Measurements from ENCODE around the gene LTBP2.

The LTBP2 gene

GRCh38 chr14:74584951-74585350 is 27.1 kb downstream of the LTBP2 start:
- H3K4me3 ChIP-seq (ENCODE audit: low read depth, low read length) = no peak overlapping the region
- no peaks in the 10 kb centered on the region for H3K4me1 ChIP-seq (ENCODE audit: control insufficient read depth, insufficient read depth, low read length)
- CTCF ChIA-PET = interaction anchor here (0.6 to 1.5 kb wide), 2 partner anchors 12 to 116 kb away, joined by 3 to 5 read pairs; no protein-coding TSS in a partner anchor
- POLR2A ChIA-PET = no interaction called here
- TF ChIP-seq ZNF561 (tag by site-specific recombination; IDR thresholded peaks at IDR 0.05; ENCODE audit: borderline replicate concordance) = no peak
- TF ChIP-seq ZNF132 (tag by site-specific recombination; IDR thresholded peaks at IDR 0.05; ENCODE audit: borderline replicate concordance) = no peak
- no peak for TF ChIP-seq ZNF24 (tag by site-specific recombination; IDR thresholded peaks at IDR 0.05)
- no peak for TF ChIP-seq ZNF248 (tag by site-specific recombination; IDR thresholded peaks at IDR 0.05)
- TF ChIP-seq PRDM2 (tag by site-specific recombination; IDR thresholded peaks at IDR 0.05; ENCODE audit: borderline replicate concordance) = no peak
- no peak for TF ChIP-seq BCL11A (tag by site-specific recombination; IDR thresholded peaks at IDR 0.05; ENCODE audit: low read depth)
- TF ChIP-seq ZNF530 (tag by site-specific recombination; IDR thresholded peaks at IDR 0.05; ENCODE audit: low read depth) = no peak
- no peak for TF ChIP-seq GLI4 (tag by site-specific recombination; IDR thresholded peaks at IDR 0.05)
- H3K9me3 ChIP-seq (ENCODE audit: control insufficient read depth, insufficient read depth, low read depth, low read length) = no peaks in the 10 kb centered on the region
- H3K36me3 ChIP-seq (ENCODE audit: control insufficient read depth in 2 of 2, insufficient read depth in 1 of 2, low read length in 2 of 2) = no peaks in the 10 kb centered on the region
- no peak overlapping the region for H3K27ac ChIP-seq (ENCODE audit: extremely low read depth, low read depth, low read length)

- CTCF ChIA-PET = interaction anchor here (1.5 kb wide), 1 partner anchor 10 kb away, joined by 3 read pairs; no protein-coding TSS in a partner anchor
- Histone ChIP-seq H3K27ac (ENCODE audit: extremely low read depth, low read depth, low read length) (no peak overlapping the region), H3K9me3 (ENCODE audit: control insufficient read depth, insufficient read depth, low read depth, low read length) (no peaks in the 10 kb centered on the region), H3K36me3 (ENCODE audit: control insufficient read depth in 2 of 2, insufficient read depth in 1 of 2, low read length in 2 of 2) (no peaks in the 10 kb centered on the region), H3K4me3 (ENCODE audit: low read depth, low read length) (no peak overlapping the region), H3K4me1 (ENCODE audit: control insufficient read depth, insufficient read depth, low read length) (no peaks in the 10 kb centered on the region)
- POLR2A ChIA-PET = no interaction called here
- TF ChIP-seq ZFHX2 (tag by site-specific recombination; conservative IDR thresholded peaks at IDR 0.05) (0 out of 2 replicates have a peak, but pooled peaks have one; percentile 16), ZBTB10 (tag by site-specific recombination; IDR thresholded peaks at IDR 0.05) (no peak), GLIS1 (tag by site-specific recombination; IDR thresholded peaks at IDR 0.05) (peak; percentile 64), ZNF26 (tag by site-specific recombination; IDR thresholded peaks at IDR 0.05) (no peak)
These were observed 28.2 kb downstream of the LTBP2 start for GRCh38 chr14:74583689-74584434.
